ENCODE measurements around the gene CDH5. TPM values are rescaled to one million over a fixed set of nuclear protein-coding genes. Genes with fewer than 3 reads are reported as not detected.
A peak's percentile ranks its signal among the peaks of the same experiment; 100 is the strongest.

Gene CDH5
- total RNA-seq, 1 donor from 2014 or later, result 38.3 TPM

DNA sequence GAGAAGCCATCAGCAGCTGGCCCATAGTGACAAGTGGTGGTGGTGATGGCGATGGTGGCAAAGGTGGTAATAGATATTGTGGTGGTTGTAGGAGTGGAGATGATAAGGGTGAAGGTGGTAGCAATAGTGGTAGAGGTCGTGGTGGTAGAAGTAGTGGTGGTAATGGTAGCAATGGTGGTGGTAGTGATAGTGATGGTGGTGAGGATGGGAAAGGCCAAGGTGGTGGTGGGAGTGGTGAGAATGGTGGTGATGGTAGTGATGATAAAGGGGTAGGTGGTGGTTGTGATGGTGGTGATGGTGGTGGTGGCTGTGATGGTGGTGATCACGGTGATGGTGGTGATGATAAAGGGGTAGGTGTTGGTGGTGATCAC, 13.1 kb downstream of the CDH5 start:
- Histone ChIP-seq H3K4me3 (no peak overlapping the region), H3K9me3 (no peaks in the 10 kb centered on the region), H3K4me1 (peaks cover 7% of the 10 kb centered on the region), H3K27ac (no peak overlapping the region), H3K36me3 (no peaks in the 10 kb centered on the region), H3K27me3 (no peaks in the 10 kb centered on the region)
- no peak for DNase-seq (ENCODE audit: extremely low spot score in 2 of 2)
- no peak for TF ChIP-seq POLR2AphosphoS5 (IDR thresholded peaks at IDR 0.05; ENCODE audit: insufficient read depth in 1 of 2, low read depth in 1 of 2)
- intact Hi-C loops (cut with DNase I), result no loop called here

DNA sequence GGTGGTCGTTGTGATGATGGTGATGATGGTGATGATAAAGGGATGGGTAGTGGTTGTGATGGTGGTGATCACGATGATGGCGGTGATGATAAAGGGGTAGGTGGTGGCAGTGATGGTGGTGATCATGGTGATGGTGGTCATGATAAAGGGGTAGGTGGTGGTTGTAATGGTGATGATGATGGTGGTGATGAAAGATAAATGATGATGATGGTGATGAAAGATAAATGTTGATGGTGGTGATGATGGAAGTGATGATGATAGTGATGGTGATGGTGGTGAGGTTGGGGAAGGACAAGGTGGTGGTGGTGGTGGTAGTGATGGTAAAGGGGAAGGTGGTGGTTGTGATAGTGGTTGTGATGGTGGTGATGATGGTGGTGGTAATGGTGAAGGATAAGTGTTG, 13.9 kb downstream of the CDH5 start:
- intact Hi-C loops (cut with DNase I), result no loop called here
- Histone ChIP-seq H3K36me3 (no peaks in the 10 kb centered on the region), H3K4me1 (peaks cover 7% of the 10 kb centered on the region), H3K27me3 (no peaks in the 10 kb centered on the region), H3K27ac (no peak overlapping the region), H3K4me3 (no peak overlapping the region), H3K9me3 (no peaks in the 10 kb centered on the region)
- TF ChIP-seq POLR2AphosphoS5 (IDR thresholded peaks at IDR 0.05; ENCODE audit: insufficient read depth in 1 of 2, low read depth in 1 of 2) (no peak), POLR2A (IDR thresholded peaks at IDR 0.05) (no peak)
- TF ChIP-seq, protein P1, sequence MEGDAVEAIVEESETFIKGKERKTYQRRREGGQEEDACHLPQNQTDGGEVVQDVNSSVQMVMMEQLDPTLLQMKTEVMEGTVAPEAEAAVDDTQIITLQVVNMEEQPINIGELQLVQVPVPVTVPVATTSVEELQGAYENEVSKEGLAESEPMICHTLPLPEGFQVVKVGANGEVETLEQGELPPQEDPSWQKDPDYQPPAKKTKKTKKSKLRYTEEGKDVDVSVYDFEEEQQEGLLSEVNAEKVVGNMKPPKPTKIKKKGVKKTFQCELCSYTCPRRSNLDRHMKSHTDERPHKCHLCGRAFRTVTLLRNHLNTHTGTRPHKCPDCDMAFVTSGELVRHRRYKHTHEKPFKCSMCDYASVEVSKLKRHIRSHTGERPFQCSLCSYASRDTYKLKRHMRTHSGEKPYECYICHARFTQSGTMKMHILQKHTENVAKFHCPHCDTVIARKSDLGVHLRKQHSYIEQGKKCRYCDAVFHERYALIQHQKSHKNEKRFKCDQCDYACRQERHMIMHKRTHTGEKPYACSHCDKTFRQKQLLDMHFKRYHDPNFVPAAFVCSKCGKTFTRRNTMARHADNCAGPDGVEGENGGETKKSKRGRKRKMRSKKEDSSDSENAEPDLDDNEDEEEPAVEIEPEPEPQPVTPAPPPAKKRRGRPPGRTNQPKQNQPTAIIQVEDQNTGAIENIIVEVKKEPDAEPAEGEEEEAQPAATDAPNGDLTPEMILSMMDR (IDR thresholded peaks at IDR 0.05), result no peak
- DNase-seq (ENCODE audit: extremely low spot score in 2 of 2), result no peak

DNA sequence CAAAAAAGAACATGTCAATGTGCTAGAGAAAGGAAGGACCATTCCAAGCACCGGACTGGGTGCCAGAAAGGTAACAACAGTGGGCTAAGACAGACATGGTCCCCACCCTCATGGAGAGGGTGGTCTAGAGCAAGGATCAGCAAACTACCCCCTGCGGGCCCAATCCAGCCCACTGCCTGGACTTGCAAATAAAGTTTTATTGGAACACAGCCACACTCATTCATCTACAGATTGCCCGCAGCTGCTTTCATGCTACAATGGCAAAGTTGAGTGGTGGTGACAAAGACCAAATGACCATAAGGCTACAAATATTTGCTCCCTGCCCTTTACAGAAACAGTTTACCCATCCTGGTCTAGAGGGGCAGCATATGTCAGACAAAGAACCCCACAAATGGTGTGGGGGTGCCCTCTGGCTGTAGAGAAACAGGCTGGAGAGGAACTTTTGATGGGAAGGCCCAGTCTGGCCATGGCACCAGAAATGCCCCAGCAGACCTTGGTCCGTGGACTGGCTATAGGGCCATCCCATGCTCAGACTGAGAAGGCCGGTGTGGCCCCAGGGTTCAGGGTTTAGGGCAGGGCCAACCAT, 15.2 kb downstream of the CDH5 start:
- H3K4me1 ChIP-seq, result peaks cover 7% of the 10 kb centered on the region
- TF ChIP-seq, protein P1 (IDR thresholded peaks at IDR 0.05), result no peak
- TF ChIP-seq POLR2AphosphoS5 (IDR thresholded peaks at IDR 0.05; ENCODE audit: insufficient read depth in 1 of 2, low read depth in 1 of 2) (no peak), POLR2A (IDR thresholded peaks at IDR 0.05) (no peak)
- H3K9me3 ChIP-seq, result no peaks in the 10 kb centered on the region
- no peaks in the 10 kb centered on the region for H3K27me3 ChIP-seq
- intact Hi-C loops (cut with DNase I), result no loop called here
- no peak overlapping the region for H3K27ac ChIP-seq
- no peak overlapping the region for H3K4me3 ChIP-seq
- H3K36me3 ChIP-seq, result no peaks in the 10 kb centered on the region
- DNase-seq (ENCODE audit: extremely low spot score in 2 of 2), result no peak

GRCh38 chr16:66382171-66382965, 15.9 kb downstream of the CDH5 start:
- no peak for DNase-seq (ENCODE audit: extremely low spot score in 2 of 2)
- H3K27ac ChIP-seq, result no peak overlapping the region
- no peaks in the 10 kb centered on the region for H3K36me3 ChIP-seq
- intact Hi-C loops (cut with DNase I), result no loop called here
- TF ChIP-seq POLR2AphosphoS5 (IDR thresholded peaks at IDR 0.05; ENCODE audit: insufficient read depth in 1 of 2, low read depth in 1 of 2), result peak in 1 of 2 donors; percentile 32
- no peak for TF ChIP-seq POLR2A (IDR thresholded peaks at IDR 0.05)
- peaks cover 7% of the 10 kb centered on the region for H3K4me1 ChIP-seq
- no peak overlapping the region for H3K4me3 ChIP-seq
- no peaks in the 10 kb centered on the region for H3K9me3 ChIP-seq
- no peaks in the 10 kb centered on the region for H3K27me3 ChIP-seq

DNA sequence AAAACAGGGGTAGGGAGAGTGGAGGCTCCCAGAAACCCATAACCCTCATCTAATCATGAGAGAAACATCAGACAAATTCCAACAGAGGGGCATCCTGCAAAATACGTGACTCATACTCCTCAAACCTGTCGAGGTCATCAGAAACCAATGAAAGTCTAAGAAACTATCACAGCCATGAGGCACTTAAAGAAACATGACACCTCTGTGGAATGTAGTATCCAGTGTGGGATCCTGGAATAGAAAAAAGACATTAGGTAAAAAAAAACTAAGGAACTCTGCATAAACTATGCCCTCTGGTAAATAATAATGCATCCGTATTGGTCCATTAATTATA, 16.4 kb downstream of the CDH5 start:
- no peaks in the 10 kb centered on the region for H3K27me3 ChIP-seq
- peaks cover 7% of the 10 kb centered on the region for H3K4me1 ChIP-seq
- no peaks in the 10 kb centered on the region for H3K9me3 ChIP-seq
- no peak overlapping the region for H3K4me3 ChIP-seq
- intact Hi-C loops (cut with DNase I), result no loop called here
- DNase-seq (ENCODE audit: extremely low spot score in 2 of 2), result no peak
- TF ChIP-seq, protein P1 (IDR thresholded peaks at IDR 0.05), result no peak
- TF ChIP-seq POLR2A (IDR thresholded peaks at IDR 0.05) (no peak), POLR2AphosphoS5 (IDR thresholded peaks at IDR 0.05; ENCODE audit: insufficient read depth in 1 of 2, low read depth in 1 of 2) (no peak)
- no peak overlapping the region for H3K27ac ChIP-seq
- H3K36me3 ChIP-seq, result no peaks in the 10 kb centered on the region

DNA sequence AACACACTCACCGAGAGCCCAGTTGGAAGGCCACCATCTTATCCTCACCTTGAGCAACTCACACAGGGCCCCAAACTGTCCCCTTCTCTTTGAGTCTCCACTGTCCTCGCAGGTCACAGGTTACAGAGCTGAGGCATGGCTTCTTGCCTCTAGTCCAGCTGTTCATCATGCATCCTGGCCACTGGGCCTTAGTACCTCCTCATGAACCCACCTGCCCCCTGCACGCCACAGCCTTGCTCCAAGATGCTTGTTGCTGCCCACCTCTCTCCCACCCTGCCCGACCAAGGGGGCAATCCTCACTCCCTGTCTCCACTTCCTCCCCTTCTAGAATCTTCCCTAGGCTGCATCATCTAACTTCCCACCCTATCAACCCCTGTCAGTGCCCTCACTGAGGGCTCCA, 17.1 kb downstream of the CDH5 start:
- TF ChIP-seq POLR2AphosphoS5 (IDR thresholded peaks at IDR 0.05; ENCODE audit: insufficient read depth in 1 of 2, low read depth in 1 of 2) (no peak), POLR2A (IDR thresholded peaks at IDR 0.05) (no peak)
- TF ChIP-seq, protein P1 (IDR thresholded peaks at IDR 0.05), result no peak
- Histone ChIP-seq H3K4me1 (peaks cover 7% of the 10 kb centered on the region), H3K4me3 (no peak overlapping the region), H3K9me3 (no peaks in the 10 kb centered on the region), H3K36me3 (no peaks in the 10 kb centered on the region), H3K27me3 (no peaks in the 10 kb centered on the region), H3K27ac (no peak overlapping the region)
- intact Hi-C loops (cut with DNase I), result no loop called here
- no peak for DNase-seq (ENCODE audit: extremely low spot score in 2 of 2)

Measured in vagina (tissue), 2 donors.